GM19099 (cell line): Measurements from ENCODE around the gene EEF2.

Source experiments
- POLR2A ChIP-seq: IDR thresholded peaks from 3 replicates; pipeline ENCODE4 v1.6.1; 2011; ENCODE audit warnings: low read depth; ENCODE audit not compliant: insufficient read length; ENCODE audit errors: extremely low read depth

Gene EEF2

GRCh38 chr19:3968556-3969434 is 16.5 kb downstream of the EEF2 start:
- TF ChIP-seq POLR2A = no peak

- no peak for TF ChIP-seq POLR2A
Measured at GRCh38 chr19:3966051-3967017, 18.9 kb downstream of the EEF2 start.

DNA sequence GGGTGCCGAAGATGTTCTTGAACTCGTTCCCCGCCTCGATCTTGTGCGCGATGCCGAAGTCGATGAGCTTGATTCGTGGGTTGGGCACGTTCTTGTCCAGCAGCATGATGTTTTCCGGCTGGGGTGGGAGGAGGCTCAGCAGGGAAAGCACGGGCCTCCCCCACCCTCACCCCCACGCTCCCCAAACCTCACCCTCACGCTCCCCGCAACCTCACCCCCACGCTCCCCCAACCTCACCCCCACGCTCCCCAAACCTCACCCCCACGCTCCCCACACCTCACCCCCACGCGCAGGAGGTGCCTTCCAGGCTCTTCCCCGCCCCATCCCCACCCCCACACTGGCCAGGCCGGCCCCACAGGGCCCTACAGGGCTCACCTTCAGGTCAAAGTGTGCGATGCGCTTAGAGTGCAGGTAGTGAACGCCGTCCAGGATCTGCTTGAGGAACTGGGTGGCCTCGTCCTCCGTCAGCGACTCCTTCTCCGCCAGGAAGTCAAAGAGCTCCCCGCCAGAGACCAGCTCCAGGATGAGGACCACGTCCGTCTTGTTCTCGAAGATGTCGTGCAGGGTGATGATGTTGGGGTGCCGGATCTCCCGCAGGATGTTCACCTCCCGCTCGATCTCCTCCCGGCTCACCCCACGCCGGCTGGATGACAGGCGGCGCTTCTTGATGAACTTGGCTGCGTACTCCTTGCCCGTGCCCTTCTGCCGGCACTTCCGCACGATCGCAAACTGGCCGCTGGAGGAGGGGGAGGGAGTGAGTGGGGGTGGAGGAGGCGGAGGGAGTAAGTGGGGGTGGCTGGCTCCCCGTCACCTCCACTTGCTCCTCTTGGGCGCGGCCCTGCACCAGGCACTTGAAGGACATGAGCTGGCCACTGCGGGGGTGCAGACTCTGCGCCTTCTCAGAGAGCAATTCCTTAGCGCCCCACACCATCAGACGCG is 20.7 kb downstream of the EEF2 start:
- TF ChIP-seq POLR2A = no peak

DNA sequence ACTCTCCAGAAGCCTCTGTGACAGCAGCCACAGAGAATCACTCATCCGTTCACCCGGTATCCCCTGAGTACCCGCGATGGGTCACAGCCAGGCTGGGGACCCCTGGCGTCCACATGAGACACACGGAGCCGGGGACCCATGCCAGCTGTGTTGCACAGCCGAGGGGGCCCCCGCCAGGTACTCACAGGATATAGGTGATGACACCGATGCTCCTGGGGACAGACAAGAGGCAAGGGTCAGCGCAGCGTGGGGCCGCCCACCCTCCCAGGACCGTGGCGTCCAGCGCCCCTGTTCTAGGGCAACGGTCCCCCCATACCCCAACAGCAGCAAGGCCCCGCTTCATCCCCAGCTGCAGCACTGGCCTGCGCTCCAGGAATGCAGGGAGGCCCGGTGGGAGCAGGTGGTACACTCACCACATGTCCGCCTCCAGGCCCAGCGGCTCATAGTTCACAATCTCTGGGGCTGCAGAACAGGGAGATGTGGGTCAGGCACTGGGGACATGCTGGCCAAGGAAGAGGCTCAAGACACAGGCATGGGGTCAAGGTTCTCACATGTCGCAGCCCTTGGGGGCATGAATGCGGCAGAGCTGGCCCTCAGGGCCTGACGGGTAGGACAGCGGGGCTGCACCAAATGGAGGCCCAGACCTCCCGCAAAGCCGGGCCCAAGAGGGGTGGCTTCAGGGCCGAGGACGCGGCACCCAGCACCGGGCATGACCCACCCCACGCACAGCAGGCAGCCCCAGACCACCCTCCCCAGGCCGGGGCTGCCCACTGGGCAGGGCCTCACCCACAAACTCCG is 21.6 kb downstream of the EEF2 start:
- no peak for TF ChIP-seq POLR2A

DNA sequence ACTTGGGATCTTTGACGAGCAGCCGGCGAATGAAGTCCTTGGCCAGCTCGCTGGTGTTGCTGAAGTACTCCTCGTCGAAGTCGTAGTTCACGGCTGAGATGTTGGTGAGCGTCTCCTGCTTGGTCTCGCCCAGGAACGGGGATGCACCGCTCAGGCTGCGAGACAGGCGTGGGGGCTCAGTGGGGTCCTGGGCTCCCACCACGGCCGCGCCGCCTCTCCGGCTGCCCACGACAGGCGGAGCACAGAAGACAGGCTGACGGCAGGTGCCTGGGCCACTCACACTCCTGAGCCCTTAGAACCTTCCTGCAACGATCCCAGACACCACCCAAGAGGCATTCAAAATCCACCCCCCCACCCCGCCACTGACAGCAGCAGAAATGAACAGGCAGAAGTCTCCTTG is 24.3 kb downstream of the EEF2 start:
- no peak for TF ChIP-seq POLR2A

DNA sequence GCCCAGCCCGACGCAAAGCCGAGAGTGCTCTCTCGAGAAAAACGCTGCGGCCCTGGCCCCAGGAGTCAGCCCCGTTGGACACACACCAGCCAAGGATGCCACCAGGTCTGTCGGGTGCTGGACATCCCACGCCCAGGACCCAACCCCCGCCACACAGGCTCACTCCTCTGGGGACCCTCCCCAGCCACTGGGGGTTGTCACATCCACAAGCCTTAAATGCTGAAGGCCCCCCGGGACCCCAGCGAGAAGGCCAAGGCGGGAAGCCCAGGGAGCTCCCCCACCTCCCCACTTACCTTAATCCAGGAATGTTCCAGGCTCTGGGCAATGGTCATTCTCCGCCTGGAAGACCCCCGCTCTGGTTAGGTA is 25.5 kb downstream of the EEF2 start:
- TF ChIP-seq POLR2A = no peak

DNA sequence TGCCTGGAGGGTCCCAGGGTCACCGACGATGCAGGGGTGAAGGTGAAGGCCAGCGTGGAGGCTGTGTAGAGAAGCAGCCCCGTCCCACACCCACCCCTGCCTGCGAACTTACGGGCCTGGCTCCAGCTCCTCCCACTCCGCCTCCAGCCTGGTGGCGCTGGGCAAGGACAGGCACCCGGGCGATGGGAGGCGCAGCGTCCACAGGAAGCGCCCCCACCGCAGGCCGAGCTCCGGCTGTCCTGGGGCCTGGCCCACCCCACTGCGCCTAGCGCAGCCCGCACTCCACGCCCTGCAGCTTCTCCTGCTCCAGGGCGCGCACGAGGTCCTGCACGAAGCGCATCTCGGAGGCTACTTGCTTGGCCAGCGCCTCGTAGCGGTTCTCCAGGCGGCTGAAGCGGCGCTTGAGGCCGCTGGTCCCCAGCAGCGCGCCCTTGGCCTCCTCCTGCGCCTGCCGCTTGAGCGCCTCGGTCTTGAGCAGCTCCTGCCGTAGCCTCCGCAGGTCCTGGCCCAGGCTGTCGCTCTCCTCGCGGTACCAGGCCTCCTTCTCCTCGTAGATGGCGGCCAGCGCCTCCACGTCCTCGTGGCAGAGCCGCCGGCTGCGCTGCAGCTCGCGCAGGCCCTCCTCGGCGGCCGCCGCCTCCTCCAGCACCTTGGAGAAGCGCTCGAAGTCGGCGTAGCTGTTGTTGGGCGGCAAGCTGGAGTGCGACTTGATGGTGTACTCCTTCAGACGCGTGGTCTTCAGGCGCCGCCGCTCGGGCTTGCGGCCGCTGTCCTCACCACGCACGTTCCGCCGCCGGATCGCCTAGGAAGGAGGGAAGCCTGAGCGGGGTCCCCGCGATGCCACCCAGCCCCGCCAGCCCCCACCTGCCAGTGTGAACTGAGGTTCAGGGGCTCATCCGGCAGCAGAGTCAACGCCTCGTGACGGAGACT is 26.2 kb downstream of the EEF2 start:
- TF ChIP-seq POLR2A = no peak

DNA sequence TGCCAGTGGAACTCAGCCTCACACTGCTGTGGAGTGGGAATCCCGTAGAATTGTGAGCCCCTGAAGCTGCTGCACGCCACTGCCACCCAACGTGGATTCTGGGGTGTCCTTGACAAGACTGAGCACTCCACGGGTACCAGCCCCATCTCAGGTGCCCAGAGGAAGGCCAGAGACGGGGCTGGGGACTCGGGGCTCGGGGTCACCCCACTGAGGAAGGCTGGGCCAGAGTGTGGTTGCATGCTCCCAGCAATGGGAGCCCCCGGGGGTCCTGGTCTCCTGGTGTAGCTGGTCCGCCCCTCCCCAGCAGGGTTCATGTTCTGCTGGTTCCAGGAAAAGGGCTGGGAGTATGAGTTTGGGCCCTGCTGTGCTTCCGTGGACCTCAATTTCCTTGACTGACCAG is 29.6 kb downstream of the EEF2 start:
- TF ChIP-seq POLR2A = no peak

DNA sequence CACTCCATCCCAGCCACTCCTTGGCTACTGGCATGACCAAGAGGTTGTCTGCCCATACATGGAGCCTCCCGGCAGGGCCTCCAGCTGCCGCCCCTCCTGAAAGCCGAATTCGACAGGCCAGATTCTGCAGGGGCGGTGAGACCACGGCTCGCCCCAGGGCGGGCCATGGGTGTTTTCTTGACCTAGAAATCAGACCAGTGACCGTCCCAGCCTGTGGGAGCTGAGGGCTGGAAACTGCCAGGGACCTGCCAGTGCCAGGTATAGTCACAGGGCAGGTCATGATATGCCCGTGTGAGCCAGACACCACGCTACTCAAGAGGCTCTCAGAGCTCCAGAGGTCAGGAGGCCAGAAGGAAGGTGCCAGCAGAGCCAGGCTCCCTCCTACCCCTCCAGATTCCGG is 31.2 kb downstream of the EEF2 start:
- no peak for TF ChIP-seq POLR2A

DNA sequence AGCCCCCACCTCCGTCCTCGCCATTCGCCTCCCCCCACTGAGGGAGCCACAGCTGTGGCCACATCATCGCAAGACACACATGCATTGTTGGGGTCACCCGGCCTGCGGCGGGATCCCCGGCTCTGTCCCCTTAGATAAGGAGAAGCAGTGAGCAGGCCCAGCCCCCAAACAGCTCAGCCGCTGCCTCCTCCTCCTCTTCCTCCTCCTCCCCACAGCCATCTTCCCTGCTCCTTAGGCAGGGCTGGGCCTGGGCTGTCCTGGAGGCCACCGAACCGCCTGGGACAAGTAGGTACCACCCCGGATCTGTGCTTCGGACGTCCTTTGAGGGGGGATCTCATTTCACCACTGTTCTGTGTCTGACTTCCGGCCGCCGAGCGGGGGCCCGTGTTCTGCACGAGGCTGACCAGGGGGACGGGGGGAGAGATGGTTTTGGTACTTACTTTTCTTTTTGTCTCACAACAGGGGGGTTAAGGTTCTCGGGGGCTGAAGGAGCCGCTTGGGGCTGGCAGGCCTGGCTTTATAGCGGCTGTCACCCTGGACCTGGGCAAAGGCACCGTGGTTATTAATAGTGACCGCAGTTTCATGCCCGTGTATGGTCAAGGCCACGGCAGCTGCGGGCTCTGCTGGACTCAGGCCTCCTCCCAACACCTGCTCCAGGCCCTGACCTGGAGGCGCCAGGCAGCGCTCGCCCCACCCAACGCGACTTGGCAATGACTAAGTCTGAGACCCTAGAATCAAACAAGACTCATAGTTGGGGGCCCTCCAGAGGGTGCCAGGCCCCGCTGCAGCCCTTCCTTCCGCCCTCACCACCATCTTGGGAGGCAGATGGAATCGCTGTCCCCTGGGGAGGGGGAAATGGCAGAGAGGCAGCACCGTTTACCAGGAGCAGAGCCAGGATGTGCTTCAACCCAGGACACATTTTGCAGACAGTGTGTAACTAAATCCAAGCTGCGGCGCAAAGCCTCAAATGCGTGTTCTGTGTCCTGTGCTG is 34.1 kb downstream of the EEF2 start:
- TF ChIP-seq POLR2A = no peak

GRCh38 chr19:3949997-3950859 is 35.0 kb downstream of the EEF2 start:
- TF ChIP-seq POLR2A = no peak
